IMR-90 (cell line): ENCODE data around the gene ZCCHC24. TPM values are rescaled to one million over a fixed set of nuclear protein-coding genes. Genes with fewer than 3 reads are reported as not detected.

Experiments
- ATAC-seq: fragments of 200-7000 bp; cut with Tn5 transposase; 2 replicates; pipeline ENCODE4 v1.9.1; 2020; ENCODE audit warnings: low read depth, mild to moderate bottlenecking, moderate library complexity
- BruUV-seq: library from RNA; stranded (reverse); fragments of 400-500 nt; replicated peaks from 2 replicates; lab custom pipeline; 2021; lab: Mats Ljungman, UMichigan
- CTCF ChIA-PET: fragments of 300-600 bp; formaldehyde crosslinking; extraction: SDS; loops from one replicate; lab custom pipeline; 2021; ENCODE audit warnings: antibody characterized with exemption; lab: Yijun Ruan, JAX
- POLR2A ChIA-PET: fragments of 300-600 bp; sonication (Branson Sonifier 250); formaldehyde crosslinking; loops from one replicate; lab custom pipeline; 2022; ENCODE audit warnings: antibody characterized with exemption; ENCODE audit not compliant: unreplicated experiment; lab: Charles Lee
- DNase-seq: peaks from one replicate; pipeline ENCODE4 v3.0.0; 2013
- H2AFZ ChIP-seq: replicated peaks from 2 replicates; pipeline ENCODE3; 2013; ENCODE audit warnings: low read length, mild to moderate bottlenecking; ENCODE audit not compliant: poor library complexity
- H2AK5ac ChIP-seq: 2 replicates; pipeline ENCODE4 v1.6.1; 2013; ENCODE audit warnings: low read depth, low read length, inconsistent platforms
- H2AK9ac ChIP-seq: replicated peaks from 2 replicates; pipeline ENCODE3; 2013; ENCODE audit warnings: mild to moderate bottlenecking, low read depth, low read length, moderate library complexity; ENCODE audit not compliant: poor library complexity
- H2BK120ac ChIP-seq: 2 replicates; pipeline ENCODE4 v1.6.1; 2013; ENCODE audit warnings: low read depth, low read length, inconsistent platforms
- H2BK15ac ChIP-seq: 3 replicates; pipeline ENCODE4 v1.6.1; 2013; ENCODE audit warnings: low read depth, low read length, inconsistent platforms
- H2BK20ac ChIP-seq: 2 replicates; pipeline ENCODE4 v1.6.1; 2013; ENCODE audit warnings: low read depth, mild to moderate bottlenecking, inconsistent platforms, low read length, moderate library complexity
- H2BK5ac ChIP-seq: 2 replicates; pipeline ENCODE4 v1.6.1; 2013; ENCODE audit warnings: mild to moderate bottlenecking, low read depth, low read length, inconsistent platforms; ENCODE audit not compliant: poor library complexity, severe bottlenecking
- H3K14ac ChIP-seq: replicated peaks from 2 replicates; pipeline ENCODE4 v1.6.1; 2013; ENCODE audit warnings: low read depth, low read length, inconsistent platforms
- H3K18ac ChIP-seq: 2 replicates; pipeline ENCODE4 v1.6.1; 2013; ENCODE audit warnings: low read depth, low read length, control low read depth
- H3K23ac ChIP-seq: 2 replicates; pipeline ENCODE4 v1.6.1; 2013; ENCODE audit warnings: low read depth, low read length, inconsistent platforms
- H3K27ac ChIP-seq: 2 replicates; pipeline ENCODE4 v1.5.1; 2013; ENCODE audit warnings: mild to moderate bottlenecking, control low read depth, low read length; ENCODE audit not compliant: insufficient read depth
- H3K27me3 ChIP-seq: 2 replicates; pipeline ENCODE4 v1.6.1; 2013; ENCODE audit warnings: low read length; ENCODE audit not compliant: control insufficient read depth, insufficient read depth
- H3K36me3 ChIP-seq: 2 replicates; pipeline ENCODE4 v1.6.1; 2013; ENCODE audit warnings: low read length, mixed read lengths; ENCODE audit not compliant: control insufficient read depth, insufficient read depth
- H3K4ac ChIP-seq: 2 replicates; pipeline ENCODE4 v1.6.1; 2013; ENCODE audit warnings: low read depth, low read length, inconsistent platforms
- H3K4me1 ChIP-seq: 2 replicates; pipeline ENCODE4 v1.6.1; 2013; ENCODE audit warnings: low read length, mixed read lengths; ENCODE audit not compliant: control insufficient read depth, insufficient read depth
- H3K4me2 ChIP-seq: 2 replicates; pipeline ENCODE4 v1.6.1; 2013; ENCODE audit warnings: low read depth, mild to moderate bottlenecking, control low read depth, low read length, moderate library complexity
- H3K4me3 ChIP-seq: 2 replicates; pipeline ENCODE4 v1.5.1; 2013; ENCODE audit warnings: low read depth, mild to moderate bottlenecking, control low read depth, low read length, moderate library complexity; ENCODE audit not compliant: insufficient read depth
- H3K56ac ChIP-seq: 2 replicates; pipeline ENCODE4 v1.6.1; 2013; ENCODE audit warnings: low read length, inconsistent platforms; ENCODE audit not compliant: insufficient read depth; ENCODE audit errors: extremely low read depth
- H3K79me1 ChIP-seq, 2 experiments: 2 replicates each; pipeline ENCODE4 v1.6.1; 2013; ENCODE audit warnings: low read length in 2 of 2, inconsistent platforms in 1 of 2, low read depth in 1 of 2
- H3K9ac ChIP-seq: 2 replicates; pipeline ENCODE4 v1.6.1; 2013; ENCODE audit warnings: low read depth, low read length, control low read depth
- H3K9me1 ChIP-seq: 2 replicates; pipeline ENCODE4 v1.6.1; 2013; ENCODE audit warnings: low read length, inconsistent platforms; ENCODE audit not compliant: insufficient read depth
- H3K9me3 ChIP-seq: 2 replicates; pipeline ENCODE4 v1.6.1; 2013; ENCODE audit warnings: low read length; ENCODE audit not compliant: control insufficient read depth, insufficient read depth
- H4K20me1 ChIP-seq: 2 replicates; pipeline ENCODE4 v1.6.1; 2013; ENCODE audit warnings: low read length, inconsistent platforms; ENCODE audit not compliant: insufficient read depth
- H4K5ac ChIP-seq: 2 replicates; pipeline ENCODE4 v1.6.1; 2013; ENCODE audit warnings: mild to moderate bottlenecking, low read depth, low read length, control low read depth
- H4K8ac ChIP-seq, 2 experiments: 2 replicates each; pipeline ENCODE4 v1.6.1; 2013; ENCODE audit warnings: low read depth in 2 of 2, low read length in 2 of 2, control low read depth in 1 of 2, inconsistent platforms in 1 of 2
- H4K91ac ChIP-seq: 2 replicates; pipeline ENCODE4 v1.6.1; 2013; ENCODE audit warnings: low read depth, low read length, inconsistent platforms; ENCODE audit not compliant: insufficient read depth
- BHLHE40 ChIP-seq: fragments of 150-350 bp; IDR thresholded peaks from 2 replicates; pipeline ENCODE4 v1.6.1; 2016; ENCODE audit warnings: mild to moderate bottlenecking, low read depth, low read length
- CEBPB ChIP-seq: IDR thresholded peaks from 2 replicates; pipeline ENCODE4 v1.6.1; 2012; ENCODE audit warnings: low read depth, low read length, improper control_type of control experiment
- CHD1 ChIP-seq: IDR thresholded peaks from 2 replicates; pipeline ENCODE4 v1.6.1; 2012; ENCODE audit warnings: low read depth, low read length, improper control_type of control experiment
- FOS ChIP-seq: fragments of 150-350 bp; IDR thresholded peaks from 2 replicates; pipeline ENCODE4 v1.6.1; 2016; ENCODE audit warnings: low read depth, low read length
- MAFK ChIP-seq: IDR thresholded peaks from 2 replicates; pipeline ENCODE4 v1.6.1; 2012; ENCODE audit warnings: low read depth, low read length, improper control_type of control experiment
- MAZ ChIP-seq: IDR thresholded peaks from 2 replicates; pipeline ENCODE4 v1.6.1; 2012; ENCODE audit warnings: low read depth, mild to moderate bottlenecking, low read length, improper control_type of control experiment, moderate library complexity, borderline replicate concordance
- MXI1 ChIP-seq: IDR thresholded peaks from 2 replicates; pipeline ENCODE4 v1.6.1; 2012; ENCODE audit warnings: low read depth, mild to moderate bottlenecking, low read length, moderate library complexity, borderline replicate concordance
- NFE2L2 ChIP-seq: fragments of 150-350 bp; IDR thresholded peaks from 2 replicates; pipeline ENCODE4 v1.6.1; 2016; ENCODE audit warnings: low read depth, mild to moderate bottlenecking, low read length
- POLR2A ChIP-seq: IDR thresholded peaks from 2 replicates; pipeline ENCODE4 v1.6.1; 2012; ENCODE audit warnings: mild to moderate bottlenecking, low read depth, low read length
- RAD21 ChIP-seq: IDR thresholded peaks from 2 replicates; pipeline ENCODE4 v1.6.1; 2012; ENCODE audit warnings: low read length, improper control_type of control experiment
- RCOR1 ChIP-seq: IDR thresholded peaks from 2 replicates; pipeline ENCODE4 v1.6.1; 2012; ENCODE audit warnings: mild to moderate bottlenecking, low read length, improper control_type of control experiment; ENCODE audit not compliant: insufficient replicate concordance
- RFX5 ChIP-seq: IDR thresholded peaks from 2 replicates; pipeline ENCODE4 v1.8.0; 2012; ENCODE audit warnings: low read depth, mild to moderate bottlenecking, low read length, moderate library complexity
- SMC3 ChIP-seq: fragments of 150-350 bp; IDR thresholded peaks from 2 replicates; pipeline ENCODE4 v1.6.1; 2016; ENCODE audit warnings: low read depth, mild to moderate bottlenecking, antibody characterized with exemption, low read length, moderate library complexity
- USF2 ChIP-seq: fragments of 150-350 bp; IDR thresholded peaks from 2 replicates; pipeline ENCODE4 v1.6.1; 2017; ENCODE audit warnings: mild to moderate bottlenecking, antibody characterized with exemption, low read length, low read depth
- WGBS, 2 experiments: methylation state at CpG; one replicate each; pipeline versions ENCODE4 v1.1.5 to v1.1.7; 2013; ENCODE audit warnings: missing lambda C conversion rate in 2 of 2; ENCODE audit not compliant: insufficient read length in 1 of 2; ENCODE audit errors: extremely low coverage in 2 of 2; 5-methylcytosine and 5-hydroxymethylcytosine counted together
- dilution Hi-C: fragments of 300-500 bp; cut with HindIII; formaldehyde crosslinking; loops from one replicate; pipeline ENCODE4 v1.14.3; 2018; ENCODE audit warnings: low sequenced_read_pairs; ENCODE audit not compliant: unreplicated experiment
- in situ Hi-C: fragments of 300-500 bp; cut with MboI; formaldehyde crosslinking; loops from 3 replicates; pipeline ENCODE4 v1.14.3; 2019; ENCODE audit warnings: low sequenced_read_pairs, inconsistent platforms, mixed read lengths
- intact Hi-C: fragments of 100-400 bp; cut with micrococcal nuclease; formaldehyde crosslinking; loops from 2 replicates; pipeline ENCODE4 v1.10.0; 2022
- polyA plus RNA-seq, 3 experiments: library from polyadenylated mRNA; depleted of rRNA; stranded (reverse); fragments of >200 nt; gene quantifications; 2 replicates each; pipeline ENCODE4 v1.2.3, GENCODE V29; 2012; ENCODE audit warnings: low replicate concordance in 1 of 3
- total RNA-seq: library from RNA; depleted of rRNA; stranded (reverse); fragments of >200 nt; gene quantifications from 2 replicates; pipeline ENCODE4 v1.2.3, GENCODE V29; 2012
- TF ChIP-seq, protein P1 (sequence below): fragments of 150-350 bp; IDR thresholded peaks from 2 replicates; pipeline ENCODE4 v1.6.1; 2016; ENCODE audit warnings: low read depth, mild to moderate bottlenecking, low read length, moderate library complexity, borderline replicate concordance
- TF ChIP-seq, protein P2 (sequence below): conservative IDR thresholded peaks from 2 replicates; pipeline ENCODE4 v1.5.1; 2012; ENCODE audit warnings: mild to moderate bottlenecking, low read depth, low read length, improper control_type of control experiment

The ZCCHC24 gene
- total and polyA plus RNA-seq, 2 of the 4 experiments (the other 2 are of a cell fraction) = 15.1 to 25.9 TPM

DNA sequence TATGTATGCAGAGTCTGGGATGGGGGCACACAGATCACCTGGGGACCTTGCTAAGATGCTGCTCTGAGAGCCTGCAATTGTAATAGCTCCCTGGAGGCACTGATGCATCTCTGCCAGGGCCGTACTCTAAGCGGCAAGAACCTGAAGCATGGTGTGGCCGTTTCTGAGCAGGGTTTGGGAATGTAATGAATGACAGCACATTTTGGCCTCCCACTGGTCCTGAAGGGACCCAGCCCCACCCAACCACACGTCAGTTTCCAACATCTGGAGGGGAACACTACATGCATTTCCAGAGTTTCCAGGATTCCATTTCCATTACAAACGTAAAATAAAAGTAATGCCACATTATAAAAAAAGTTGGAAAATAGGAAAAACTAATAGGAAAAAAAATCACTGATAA lies 14.0 kb downstream of the ZCCHC24 start:
- Histone ChIP-seq H3K9ac (no peak overlapping the region), H3K4me2 (no peak overlapping the region), H2AK9ac (peak overlapping the region; percentile 30), H4K20me1 (peaks cover 3% of the 10 kb centered on the region; the same call in 1 of the 2 replicates), H3K23ac (no peak overlapping the region), H2BK15ac (no peak overlapping the region), H4K91ac (no peak overlapping the region), H2BK20ac (no peak overlapping the region), H3K18ac (no peak overlapping the region), H2AK5ac (peak overlapping the region; percentile 34), H3K79me1 (peaks cover 44 to 76% of the 10 kb centered on the region in 2 experiments), H3K36me3 (peaks cover 47% of the 10 kb centered on the region), H2AFZ (no peak overlapping the region), H3K27ac (no peak overlapping the region; the same call in 1 of the 2 replicates), H3K9me3 (no peaks in the 10 kb centered on the region), H4K8ac (no peak overlapping the region), H2BK120ac (no peak overlapping the region), H3K4me1 (peaks cover 58% of the 10 kb centered on the region), H3K27me3 (no peaks in the 10 kb centered on the region), H3K14ac (no peak overlapping the region; the same call in 1 of the 2 replicates), H3K4ac (peak overlapping the region; percentile 46; the same call in 1 of the 2 replicates), H4K5ac (no peak overlapping the region), H3K56ac (no peak overlapping the region), H2BK5ac (no peak overlapping the region), H3K9me1 (peaks cover 40% of the 10 kb centered on the region), H3K4me3 (no peak overlapping the region)
- DNase-seq (no peak), ATAC-seq (no peak)
- dilution Hi-C loops (no loop called here), intact Hi-C loops (no loop called here), in situ Hi-C loops (no loop called here)
- WGBS, 2 experiments = no CpG with 5 or more reads among the region's 5 CpGs
- CTCF ChIA-PET = no interaction called here
- POLR2A ChIA-PET = no interaction called here
- BruUV-seq = no TSS peak
- TF ChIP-seq BHLHE40 = no peak
- no peak for TF ChIP-seq NFE2L2
- no peak for TF ChIP-seq POLR2A
- TF ChIP-seq MAZ = no peak
- no peak for TF ChIP-seq MAFK
- no peak for TF ChIP-seq SMC3
- no peak for TF ChIP-seq CHD1
- TF ChIP-seq CEBPB = no peak
- no peak for TF ChIP-seq RCOR1
- TF ChIP-seq, protein P1, sequence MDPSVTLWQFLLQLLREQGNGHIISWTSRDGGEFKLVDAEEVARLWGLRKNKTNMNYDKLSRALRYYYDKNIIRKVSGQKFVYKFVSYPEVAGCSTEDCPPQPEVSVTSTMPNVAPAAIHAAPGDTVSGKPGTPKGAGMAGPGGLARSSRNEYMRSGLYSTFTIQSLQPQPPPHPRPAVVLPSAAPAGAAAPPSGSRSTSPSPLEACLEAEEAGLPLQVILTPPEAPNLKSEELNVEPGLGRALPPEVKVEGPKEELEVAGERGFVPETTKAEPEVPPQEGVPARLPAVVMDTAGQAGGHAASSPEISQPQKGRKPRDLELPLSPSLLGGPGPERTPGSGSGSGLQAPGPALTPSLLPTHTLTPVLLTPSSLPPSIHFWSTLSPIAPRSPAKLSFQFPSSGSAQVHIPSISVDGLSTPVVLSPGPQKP = no peak
- TF ChIP-seq RFX5 = no peak
- TF ChIP-seq, protein P2, sequence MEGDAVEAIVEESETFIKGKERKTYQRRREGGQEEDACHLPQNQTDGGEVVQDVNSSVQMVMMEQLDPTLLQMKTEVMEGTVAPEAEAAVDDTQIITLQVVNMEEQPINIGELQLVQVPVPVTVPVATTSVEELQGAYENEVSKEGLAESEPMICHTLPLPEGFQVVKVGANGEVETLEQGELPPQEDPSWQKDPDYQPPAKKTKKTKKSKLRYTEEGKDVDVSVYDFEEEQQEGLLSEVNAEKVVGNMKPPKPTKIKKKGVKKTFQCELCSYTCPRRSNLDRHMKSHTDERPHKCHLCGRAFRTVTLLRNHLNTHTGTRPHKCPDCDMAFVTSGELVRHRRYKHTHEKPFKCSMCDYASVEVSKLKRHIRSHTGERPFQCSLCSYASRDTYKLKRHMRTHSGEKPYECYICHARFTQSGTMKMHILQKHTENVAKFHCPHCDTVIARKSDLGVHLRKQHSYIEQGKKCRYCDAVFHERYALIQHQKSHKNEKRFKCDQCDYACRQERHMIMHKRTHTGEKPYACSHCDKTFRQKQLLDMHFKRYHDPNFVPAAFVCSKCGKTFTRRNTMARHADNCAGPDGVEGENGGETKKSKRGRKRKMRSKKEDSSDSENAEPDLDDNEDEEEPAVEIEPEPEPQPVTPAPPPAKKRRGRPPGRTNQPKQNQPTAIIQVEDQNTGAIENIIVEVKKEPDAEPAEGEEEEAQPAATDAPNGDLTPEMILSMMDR = no peak
- TF ChIP-seq RAD21 = no peak
- TF ChIP-seq MXI1 = no peak
- no peak for TF ChIP-seq FOS
- no peak for TF ChIP-seq USF2
